ENCODE data around the gene HNF4A.
A peak's percentile ranks its signal among the peaks of the same experiment; 100 is the strongest.

The HNF4A gene

DNA sequence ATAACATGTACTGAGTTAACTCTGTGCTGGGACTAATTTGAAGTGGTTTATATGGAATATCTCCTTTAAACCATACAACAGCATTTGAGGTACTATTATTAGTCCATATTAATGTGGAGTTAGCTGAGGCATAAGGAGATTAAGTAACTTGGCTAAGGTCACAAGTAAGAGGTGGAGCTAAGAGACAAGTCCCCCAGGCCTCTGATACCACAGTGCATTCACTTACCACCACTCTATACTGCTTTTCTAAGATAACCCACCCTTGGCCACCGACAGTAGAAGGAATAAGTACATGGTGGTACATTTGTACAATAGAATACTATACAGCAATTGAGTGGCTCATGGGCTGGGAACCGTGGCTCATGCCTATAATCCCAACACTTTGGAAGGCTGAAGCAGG, 103.8 kb downstream of the HNF4A start:
- no peak overlapping the region for H3K4me3 ChIP-seq (replicated peaks in 1 of 2; ENCODE audit: low read depth in 2 of 2, low read length in 2 of 2)
- DNase-seq (ENCODE audit: low read depth in 2 of 2): no peak
- TF ChIP-seq, protein P1, sequence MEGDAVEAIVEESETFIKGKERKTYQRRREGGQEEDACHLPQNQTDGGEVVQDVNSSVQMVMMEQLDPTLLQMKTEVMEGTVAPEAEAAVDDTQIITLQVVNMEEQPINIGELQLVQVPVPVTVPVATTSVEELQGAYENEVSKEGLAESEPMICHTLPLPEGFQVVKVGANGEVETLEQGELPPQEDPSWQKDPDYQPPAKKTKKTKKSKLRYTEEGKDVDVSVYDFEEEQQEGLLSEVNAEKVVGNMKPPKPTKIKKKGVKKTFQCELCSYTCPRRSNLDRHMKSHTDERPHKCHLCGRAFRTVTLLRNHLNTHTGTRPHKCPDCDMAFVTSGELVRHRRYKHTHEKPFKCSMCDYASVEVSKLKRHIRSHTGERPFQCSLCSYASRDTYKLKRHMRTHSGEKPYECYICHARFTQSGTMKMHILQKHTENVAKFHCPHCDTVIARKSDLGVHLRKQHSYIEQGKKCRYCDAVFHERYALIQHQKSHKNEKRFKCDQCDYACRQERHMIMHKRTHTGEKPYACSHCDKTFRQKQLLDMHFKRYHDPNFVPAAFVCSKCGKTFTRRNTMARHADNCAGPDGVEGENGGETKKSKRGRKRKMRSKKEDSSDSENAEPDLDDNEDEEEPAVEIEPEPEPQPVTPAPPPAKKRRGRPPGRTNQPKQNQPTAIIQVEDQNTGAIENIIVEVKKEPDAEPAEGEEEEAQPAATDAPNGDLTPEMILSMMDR (IDR thresholded peaks at IDR 0.05; ENCODE audit: low read depth, low read length): no peak

DNA sequence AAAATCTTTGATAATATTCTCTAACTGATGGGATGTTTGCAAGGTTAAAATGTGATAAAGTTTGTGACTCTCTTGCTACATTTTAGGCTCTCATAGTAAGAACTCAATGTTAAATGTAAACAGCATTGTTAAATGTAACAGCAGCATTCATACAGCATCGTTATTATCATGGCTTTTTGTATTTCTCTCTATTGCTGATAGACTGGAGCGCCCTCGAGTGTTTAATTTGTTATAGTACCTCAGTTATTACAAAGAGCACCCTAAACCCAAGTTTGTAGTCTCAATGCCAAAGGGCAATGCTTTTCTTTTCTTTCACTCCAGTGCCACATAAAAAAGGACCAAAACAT, 105.3 kb downstream of the HNF4A start:
- DNase-seq (ENCODE audit: low read depth in 2 of 2): peak; percentile 61 to 63
- no peak overlapping the region for H3K4me3 ChIP-seq (replicated peaks in 1 of 2; ENCODE audit: low read depth in 2 of 2, low read length in 2 of 2)
- TF ChIP-seq, protein P1 (IDR thresholded peaks at IDR 0.05; ENCODE audit: low read depth, low read length): peak; percentile 52

DNA sequence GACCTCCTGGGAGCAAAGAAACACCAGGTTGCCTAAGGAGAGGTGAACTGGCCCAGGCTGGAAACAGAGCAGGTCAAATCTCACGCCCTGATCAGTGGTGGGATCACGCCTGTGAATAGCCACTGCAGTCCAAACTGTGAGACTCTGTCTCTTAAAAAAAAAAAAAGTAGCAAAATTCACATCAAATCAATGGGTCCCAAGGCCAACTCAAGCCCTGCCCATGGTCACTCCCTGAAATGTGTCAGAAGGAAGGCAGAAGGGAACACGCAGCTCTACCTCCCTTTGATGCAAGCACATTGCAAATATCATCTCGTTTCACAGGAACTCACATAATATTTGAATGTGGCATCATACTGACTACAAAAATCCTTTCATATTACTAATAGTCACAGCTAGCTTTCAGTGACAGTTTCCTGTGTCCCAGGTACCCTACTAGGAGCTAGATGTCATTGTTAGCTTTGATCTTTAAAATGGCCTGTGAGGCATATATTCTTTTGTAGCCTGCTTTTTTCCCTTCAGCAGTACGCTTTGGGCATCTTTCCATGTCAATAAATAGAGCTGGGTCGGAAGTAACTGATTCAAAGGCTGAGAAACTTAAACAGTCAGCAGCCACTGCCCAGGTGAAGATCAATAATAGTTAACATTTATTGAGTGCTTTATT, 105.8 kb downstream of the HNF4A start:
- TF ChIP-seq, protein P1 (IDR thresholded peaks at IDR 0.05; ENCODE audit: low read depth, low read length): no peak
- DNase-seq (ENCODE audit: low read depth in 2 of 2): no peak
- no peak overlapping the region for H3K4me3 ChIP-seq (replicated peaks in 1 of 2; ENCODE audit: low read depth in 2 of 2, low read length in 2 of 2)

DNA sequence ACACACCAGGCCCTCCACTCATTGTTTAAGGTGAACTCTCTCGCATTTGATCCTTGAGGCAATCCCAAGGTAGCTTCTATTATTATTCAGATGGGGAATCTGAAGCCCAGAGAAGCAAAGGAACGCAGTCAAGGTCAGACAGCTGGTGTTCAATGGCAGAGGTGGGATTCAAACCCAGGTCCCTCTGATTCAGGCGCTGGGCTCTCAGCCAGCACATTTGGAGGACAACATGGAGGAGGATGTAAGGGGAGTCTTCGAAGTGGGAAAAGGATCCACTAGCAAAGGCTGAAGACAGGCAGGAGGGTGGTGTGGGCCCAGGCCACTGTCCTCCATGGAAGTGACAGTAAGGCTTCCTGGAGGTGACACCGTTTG, 106.3 kb downstream of the HNF4A start:
- DNase-seq (ENCODE audit: low read depth in 2 of 2): no peak
- TF ChIP-seq, protein P1 (IDR thresholded peaks at IDR 0.05; ENCODE audit: low read depth, low read length): no peak
- H3K4me3 ChIP-seq (replicated peaks in 1 of 2; ENCODE audit: low read depth in 2 of 2, low read length in 2 of 2): no peak overlapping the region

DNA sequence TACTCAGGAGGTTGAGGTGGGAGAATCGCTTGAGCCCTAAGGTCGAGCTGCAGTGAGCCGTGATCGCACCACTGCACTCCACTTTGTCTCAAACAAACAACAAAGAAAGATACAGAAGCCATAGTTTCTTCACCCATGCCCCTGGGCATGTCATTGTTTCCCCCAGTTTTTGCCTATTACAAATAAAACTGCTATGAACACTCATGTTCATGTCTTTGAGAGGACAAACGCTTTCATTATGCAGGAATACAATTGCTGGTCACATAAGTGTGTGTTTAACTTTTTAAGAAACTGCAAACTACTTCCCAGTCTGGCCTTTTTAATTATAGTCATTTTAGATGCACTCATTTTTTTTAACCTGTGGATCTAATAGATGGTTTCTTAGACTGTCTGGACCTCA, 108.0 kb downstream of the HNF4A start:
- no peak for DNase-seq (ENCODE audit: low read depth in 2 of 2)
- TF ChIP-seq, protein P1 (IDR thresholded peaks at IDR 0.05; ENCODE audit: low read depth, low read length): no peak
- H3K4me3 ChIP-seq (replicated peaks in 1 of 2; ENCODE audit: low read depth in 2 of 2, low read length in 2 of 2): no peak overlapping the region

DNA sequence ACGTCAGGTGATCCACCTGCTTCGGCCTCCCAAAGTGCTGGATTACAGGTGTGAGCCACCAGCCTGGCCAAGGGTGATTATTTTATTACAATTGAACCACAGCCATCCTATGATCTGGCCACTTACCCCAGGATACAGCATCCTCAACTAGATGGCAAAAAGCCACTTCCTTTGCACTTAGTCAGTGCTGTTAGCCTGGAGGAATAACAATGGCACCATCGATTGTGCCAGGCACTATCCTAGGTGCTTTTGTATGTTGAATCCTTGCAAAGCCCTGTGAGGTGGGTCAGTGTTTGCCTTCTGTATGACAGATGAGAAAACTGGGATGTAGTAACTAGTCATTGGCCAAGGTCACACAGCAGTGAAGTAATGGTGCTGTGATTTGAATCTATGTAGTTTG, 109.0 kb downstream of the HNF4A start:
- TF ChIP-seq, protein P1 (IDR thresholded peaks at IDR 0.05; ENCODE audit: low read depth, low read length): no peak
- no peak overlapping the region for H3K4me3 ChIP-seq (replicated peaks in 1 of 2; ENCODE audit: low read depth in 2 of 2, low read length in 2 of 2)
- peak in 1 of 2 donors; percentile 25 for DNase-seq (ENCODE audit: low read depth in 2 of 2)

DNA sequence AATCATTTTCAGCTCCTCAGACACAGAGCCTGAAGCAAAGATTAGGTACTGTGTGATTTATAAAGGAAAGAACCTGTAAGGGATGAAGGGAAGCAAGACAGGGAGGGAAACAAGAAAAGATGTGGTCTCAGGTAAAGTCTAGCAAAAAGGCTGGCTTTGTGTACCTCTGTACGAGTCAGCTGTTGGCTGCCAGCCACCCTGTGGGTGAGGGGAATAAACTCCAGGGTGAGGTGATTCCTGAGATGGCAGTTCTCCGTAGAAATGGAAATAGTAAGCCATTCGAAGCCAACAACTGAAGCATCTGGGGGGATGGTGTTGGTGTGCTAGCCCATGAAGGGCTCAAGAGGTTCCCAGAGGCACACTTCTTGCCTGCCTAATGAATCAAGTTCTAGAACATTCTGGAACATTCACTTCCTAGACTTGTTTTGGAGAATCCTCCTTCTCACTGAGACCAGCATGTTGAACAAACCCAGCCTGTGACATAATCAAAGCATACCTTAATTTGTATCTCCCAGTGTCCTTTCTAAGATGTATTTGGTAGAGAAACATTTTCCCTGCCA, 109.6 kb downstream of the HNF4A start:
- TF ChIP-seq, protein P1 (IDR thresholded peaks at IDR 0.05; ENCODE audit: low read depth, low read length): no peak
- no peak for DNase-seq (ENCODE audit: low read depth in 2 of 2)
- no peak overlapping the region for H3K4me3 ChIP-seq (replicated peaks in 1 of 2; ENCODE audit: low read depth in 2 of 2, low read length in 2 of 2)

Data from cardiac fibroblast (primary cell).